Stimulated activated CD8-positive, alpha-beta memory T cell treated with anti-CD3 and anti-CD28 coated beads, Interleukin-7, amount 100 ng/mL, for 4 hours (primary cell): ENCODE results near the gene ZNF189.
A peak's percentile ranks its signal among the peaks of the same experiment; 100 is the strongest.

Source experiments
- DNase-seq, 2 donors: peaks; one replicate each; pipeline ENCODE4 v3.0.0-alpha.2; 2020; ENCODE audit warnings: low read depth in 2 of 2

The ZNF189 gene

GRCh38 chr9:101398068-101398929 is at the start of gene ZNF189, which contains the start of gene MRPL50:
Gene ZNF189, plus strand, starts transcription at chr9:101398851. Its CDS starts 306 bp downstream, at chr9:101399157.
Gene MRPL50, minus strand, starts transcription at chr9:101398618. Its CDS starts 26 bp downstream, at chr9:101398592.
- DNase-seq = peak; percentile 96

- no peak for DNase-seq
Measured at GRCh38 chr9:101350285-101350684, 48.4 kb upstream of the ZNF189 start.

DNA sequence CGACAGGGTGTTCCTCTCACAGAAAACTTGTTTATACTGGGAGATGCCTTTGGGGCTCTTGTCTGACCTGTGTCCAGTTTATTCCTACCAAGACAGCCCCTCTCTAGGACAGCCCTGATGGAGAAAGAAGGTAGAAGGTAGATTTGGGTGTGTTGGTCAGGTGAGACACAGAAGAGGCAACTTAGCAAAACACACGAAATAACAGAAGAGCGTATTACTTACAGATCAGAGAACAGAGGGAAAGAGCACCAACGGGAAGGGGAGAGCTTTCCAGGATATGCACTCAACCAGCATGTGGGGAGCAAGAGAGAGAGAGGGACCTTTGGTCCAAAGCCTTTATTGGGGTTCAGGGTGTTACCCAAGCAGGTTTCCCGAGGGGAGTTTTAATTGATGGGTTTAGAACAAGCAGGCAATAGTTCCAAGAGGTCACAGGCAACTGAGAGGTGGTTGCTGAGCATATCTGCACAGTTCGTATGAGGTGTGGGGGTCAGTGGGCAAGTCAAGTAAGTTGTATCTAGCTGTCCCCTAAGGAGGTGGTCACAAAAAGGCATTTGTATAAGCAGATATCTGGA is 45.7 kb upstream of the ZNF189 start:
- no peak for DNase-seq

DNA sequence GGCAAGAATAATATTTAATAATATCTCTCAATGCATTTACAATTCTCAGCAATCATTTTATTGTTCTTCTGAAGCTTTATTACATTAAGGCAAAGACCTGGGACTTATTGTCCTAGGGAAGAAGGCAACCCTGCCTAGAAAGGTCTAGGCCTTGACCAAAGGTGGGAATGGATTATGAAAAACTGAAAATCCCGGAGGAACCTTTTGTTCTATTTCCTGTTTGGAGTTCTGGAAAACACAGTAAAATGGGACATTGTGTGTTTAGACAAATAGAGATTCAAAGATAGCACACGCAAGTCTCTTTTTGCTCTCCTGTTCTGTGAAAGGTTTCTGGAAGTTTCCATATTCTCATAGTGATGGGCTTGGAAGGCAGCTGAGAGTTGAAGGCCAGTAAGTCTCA is 45.0 kb upstream of the ZNF189 start:
- no peak for DNase-seq

DNA sequence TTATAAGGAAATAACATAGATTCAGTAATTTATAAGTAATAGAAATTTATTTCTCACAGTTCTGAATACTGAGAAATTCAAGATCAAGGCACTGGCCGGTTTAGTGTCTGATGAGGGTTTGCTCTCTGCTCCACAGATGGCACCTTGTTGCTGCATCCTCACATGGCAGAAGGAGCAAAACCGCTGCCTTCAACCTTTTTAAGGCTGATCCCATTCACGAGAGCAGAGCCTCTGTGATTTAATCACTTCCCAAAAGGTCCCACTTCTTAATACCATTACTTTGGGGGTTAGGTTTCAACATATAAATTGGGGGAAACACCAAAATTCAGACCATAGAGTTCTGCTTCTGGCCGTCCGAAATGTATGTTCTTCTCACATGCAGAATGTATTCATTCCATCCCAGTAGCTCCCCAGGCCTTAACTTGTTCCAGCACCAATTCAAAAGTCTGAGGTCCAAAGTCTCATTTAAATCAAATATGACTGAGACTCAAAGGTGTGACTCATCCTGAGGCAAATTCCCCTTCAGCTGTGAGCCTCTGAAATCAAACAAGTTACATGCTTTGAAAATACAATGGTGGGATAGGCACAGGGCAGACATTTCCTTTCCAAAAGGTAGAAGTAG is 44.4 kb upstream of the ZNF189 start:
- DNase-seq = no peak

- no peak for DNase-seq
Measured at GRCh38 chr9:101354765-101355708, 43.6 kb upstream of the ZNF189 start.

DNA sequence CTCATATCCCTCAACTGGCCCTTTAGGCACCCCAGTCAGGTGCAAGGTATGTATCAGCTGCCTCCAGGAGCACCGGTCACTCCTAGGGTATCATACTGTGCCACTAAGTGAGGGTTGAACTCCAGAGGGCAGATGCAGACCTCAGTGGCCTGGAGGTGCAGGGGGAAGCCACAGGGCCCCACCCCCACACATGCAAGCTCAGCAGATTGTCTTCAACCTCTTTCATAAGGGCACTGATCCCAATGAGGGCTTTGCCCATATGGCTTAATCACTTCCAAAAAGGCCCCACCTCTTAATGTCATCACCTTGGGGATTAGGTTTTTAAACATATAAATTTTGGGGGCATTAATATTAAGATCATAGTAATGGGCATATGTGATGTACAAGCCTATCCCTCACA is 42.0 kb upstream of the ZNF189 start:
- DNase-seq = no peak

GRCh38 chr9:101359679-101360078 is 39.0 kb upstream of the ZNF189 start:
- no peak for DNase-seq

- DNase-seq = no peak
Measured at GRCh38 chr9:101360647-101361046, 38.0 kb upstream of the ZNF189 start.

DNA sequence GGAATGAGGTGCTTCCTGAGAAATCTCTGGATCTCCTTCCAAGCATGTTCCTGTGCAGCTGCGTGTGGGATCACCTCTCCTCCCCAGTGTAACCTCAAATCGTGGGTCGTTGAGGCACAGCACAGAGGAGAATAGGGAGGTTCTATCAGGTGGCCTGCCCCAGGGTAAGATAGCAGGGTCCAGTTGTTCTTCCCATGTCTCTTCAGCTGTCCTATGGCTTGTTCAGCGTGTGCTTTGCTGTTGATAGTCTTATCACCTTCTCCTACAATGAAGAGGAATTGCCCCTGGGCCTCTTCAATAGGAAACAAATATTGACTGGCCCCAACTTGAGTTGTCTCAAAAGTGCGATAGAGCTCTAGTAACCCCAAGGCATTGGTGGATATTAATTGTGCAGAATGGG is 36.2 kb upstream of the ZNF189 start:
- no peak for DNase-seq

GRCh38 chr9:101365181-101365580 is 33.5 kb upstream of the ZNF189 start:
- DNase-seq = no peak

- DNase-seq = no peak
Measured at GRCh38 chr9:101366038-101366756, 32.5 kb upstream of the ZNF189 start.

DNA sequence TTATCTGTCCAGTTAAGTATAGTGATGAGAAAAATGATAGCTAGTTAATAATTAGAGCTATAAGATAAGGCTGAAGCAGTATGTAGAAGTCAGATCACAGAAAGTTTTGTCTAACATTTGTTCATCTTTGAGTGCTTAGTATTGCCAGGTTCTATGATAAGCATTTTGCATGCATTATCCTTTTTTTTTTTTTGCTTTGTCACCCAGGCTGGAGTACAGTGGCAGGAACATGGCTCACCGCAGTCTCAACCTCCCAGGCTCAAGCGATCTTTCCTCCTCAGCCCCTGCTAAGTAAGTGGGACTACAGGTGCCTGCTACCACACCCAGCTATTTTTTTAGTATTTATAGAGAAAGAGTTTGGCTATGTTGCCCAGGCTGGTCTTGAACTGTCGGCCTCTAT is 31.3 kb upstream of the ZNF189 start:
- DNase-seq = no peak

GRCh38 chr9:101369286-101369685 is 29.4 kb upstream of the ZNF189 start:
- DNase-seq = no peak

GRCh38 chr9:101369884-101370531 is 28.6 kb upstream of the ZNF189 start:
- DNase-seq = no peak

DNA sequence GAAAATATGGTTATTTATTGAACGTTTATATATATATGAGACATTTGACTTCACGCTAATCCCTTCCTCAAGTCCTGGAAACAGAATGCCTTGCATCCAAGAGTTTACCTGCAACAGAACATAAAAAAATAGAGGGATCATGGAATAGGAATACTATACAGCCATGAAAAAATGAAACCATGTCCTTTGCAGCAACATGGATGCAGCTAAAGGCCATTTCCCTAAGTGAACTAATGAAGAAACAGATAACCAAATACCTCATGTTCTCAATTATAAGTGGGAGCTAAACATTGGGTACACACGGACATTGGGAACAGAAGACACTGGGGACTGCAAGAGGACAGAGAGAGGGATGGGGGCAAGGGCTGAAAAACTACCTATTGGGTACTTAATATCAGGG is 26.8 kb upstream of the ZNF189 start:
- no peak for DNase-seq

DNA sequence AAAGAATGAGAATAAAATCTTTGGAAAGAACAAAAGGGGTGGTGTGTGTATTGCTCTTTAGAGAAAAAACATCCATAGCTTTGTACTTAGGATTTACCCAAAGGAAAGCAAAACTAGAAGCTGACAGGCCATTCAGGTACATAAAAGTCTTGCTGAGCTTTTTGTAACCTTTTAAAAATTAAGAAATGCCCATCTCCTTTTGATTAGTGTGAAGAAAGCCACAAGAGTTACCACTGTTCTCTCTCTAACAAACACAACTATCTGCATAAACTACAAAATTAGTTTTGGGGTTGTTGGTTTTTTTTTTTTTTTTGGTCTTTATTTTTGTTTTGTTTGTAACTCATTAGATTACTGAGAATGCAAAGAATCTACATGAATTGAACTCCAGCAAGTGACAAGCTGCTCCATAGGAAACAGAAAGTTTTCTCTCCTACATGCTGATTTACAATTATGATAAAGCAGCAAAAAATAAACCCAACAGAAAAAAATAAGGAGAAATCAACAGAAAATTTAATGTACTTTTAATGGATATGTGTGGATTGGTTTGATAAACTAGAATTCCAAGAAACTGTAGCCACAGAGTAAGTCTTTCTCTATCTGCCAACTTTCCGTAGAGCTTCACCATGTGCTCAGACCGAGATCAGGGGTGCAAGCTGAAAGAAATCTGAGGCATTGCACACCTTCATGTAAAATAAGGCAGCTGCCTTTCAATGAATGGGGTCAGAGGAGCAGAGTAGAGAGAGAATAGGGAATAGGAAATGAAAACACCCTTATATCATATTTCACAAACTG is 26.1 kb upstream of the ZNF189 start:
- no peak for DNase-seq

- DNase-seq = no peak
Measured at GRCh38 chr9:101375546-101375945, 23.1 kb upstream of the ZNF189 start.

DNA sequence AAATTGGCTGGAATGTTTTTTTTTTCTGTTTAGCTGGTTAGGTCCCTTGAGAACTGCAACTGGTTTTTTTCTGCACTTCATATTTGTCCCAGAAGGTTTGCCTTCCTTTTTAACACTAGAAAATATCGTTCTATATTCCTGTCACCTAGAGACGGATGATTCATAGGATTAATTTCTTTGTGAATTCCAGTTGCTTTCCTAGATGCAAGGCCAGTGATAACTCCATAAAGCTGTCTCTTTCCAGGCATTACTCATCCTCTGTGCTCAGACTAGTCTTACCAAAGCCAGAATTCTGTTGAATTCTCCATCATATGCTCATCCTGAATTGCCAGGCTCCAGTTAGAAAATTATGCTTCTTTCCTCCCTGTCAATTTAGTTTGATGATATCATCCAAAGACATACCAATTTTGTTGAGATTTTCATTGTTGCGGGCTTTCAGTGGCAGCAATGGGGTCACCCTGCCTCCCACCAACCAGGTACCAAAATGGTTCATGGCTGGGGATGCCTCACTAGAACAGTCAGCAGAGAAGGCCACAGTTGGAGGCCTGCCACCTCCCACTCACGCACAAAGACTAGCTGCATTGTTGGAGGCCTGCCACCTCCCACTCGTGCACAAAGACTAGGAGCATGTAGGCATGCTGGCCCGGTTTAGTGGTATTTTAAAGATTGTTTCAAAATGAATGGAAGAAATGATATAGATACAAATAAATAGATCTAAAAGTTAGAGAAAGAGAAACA is 22.4 kb upstream of the ZNF189 start:
- DNase-seq = no peak
